ENCODE data around the gene SCFD2.
"Not testable (repeated sequence)": the region's sequence is repeated elsewhere in the genome, so short reads cannot be mapped to it uniquely, and the experiment has no call there.

Gene SCFD2

GRCh38 chr4:53194727-53195126 is 171.1 kb downstream of the SCFD2 start:
- DNase-seq (ENCODE audit: low read depth in 4 of 4, low spot score in 1 of 4): no peak

GRCh38 chr4:53193111-53193510 is 172.8 kb downstream of the SCFD2 start:
- no peak for DNase-seq (ENCODE audit: low read depth in 4 of 4, low spot score in 1 of 4)

DNA sequence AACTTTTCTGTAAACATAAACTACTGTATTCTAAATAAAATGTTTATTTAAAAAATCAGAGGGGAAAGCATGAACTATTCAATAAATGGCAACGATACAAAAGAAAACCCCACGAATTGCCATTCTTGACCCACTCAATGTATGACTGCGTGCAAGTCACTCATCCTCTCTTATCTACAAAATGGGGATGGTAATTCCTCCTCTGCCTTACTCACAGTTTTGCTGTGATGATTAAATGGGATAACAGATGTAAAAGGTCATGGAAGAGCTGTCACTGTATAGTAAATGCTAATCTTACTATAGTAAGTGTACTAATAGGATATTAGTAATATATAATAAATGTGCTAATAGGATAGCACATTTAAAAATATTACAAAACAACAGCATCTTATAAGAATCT is 173.4 kb downstream of the SCFD2 start:
- no peak for DNase-seq (ENCODE audit: low read depth in 4 of 4, low spot score in 1 of 4)

DNA sequence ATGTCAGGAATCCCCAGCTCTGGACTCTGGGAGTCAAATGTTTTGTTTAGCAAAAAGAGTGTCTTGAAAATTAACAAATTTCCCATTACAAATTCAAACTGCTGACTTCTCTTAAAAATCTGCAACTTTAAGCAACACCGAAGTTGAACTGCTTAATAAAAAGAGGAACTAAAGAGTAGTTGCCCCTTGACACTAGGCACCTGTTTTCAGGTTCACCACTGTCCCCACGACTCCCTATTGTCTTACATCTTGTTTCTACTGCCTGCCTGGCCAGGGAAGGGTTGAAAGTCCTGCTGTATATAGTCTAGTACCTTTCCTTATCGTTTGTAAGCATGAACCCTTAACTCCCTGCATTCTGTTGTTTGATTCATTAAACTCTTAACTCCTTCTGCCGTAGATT is 173.9 kb downstream of the SCFD2 start:
- DNase-seq (ENCODE audit: low read depth in 4 of 4, low spot score in 1 of 4): no peak

- no peak for DNase-seq (ENCODE audit: low read depth in 4 of 4, low spot score in 1 of 4)
These were observed 176.8 kb downstream of the SCFD2 start for GRCh38 chr4:53189011-53189410.

- DNase-seq (ENCODE audit: low read depth in 4 of 4, low spot score in 1 of 4): no peak
These were observed 179.0 kb downstream of the SCFD2 start for GRCh38 chr4:53186714-53187358.

DNA sequence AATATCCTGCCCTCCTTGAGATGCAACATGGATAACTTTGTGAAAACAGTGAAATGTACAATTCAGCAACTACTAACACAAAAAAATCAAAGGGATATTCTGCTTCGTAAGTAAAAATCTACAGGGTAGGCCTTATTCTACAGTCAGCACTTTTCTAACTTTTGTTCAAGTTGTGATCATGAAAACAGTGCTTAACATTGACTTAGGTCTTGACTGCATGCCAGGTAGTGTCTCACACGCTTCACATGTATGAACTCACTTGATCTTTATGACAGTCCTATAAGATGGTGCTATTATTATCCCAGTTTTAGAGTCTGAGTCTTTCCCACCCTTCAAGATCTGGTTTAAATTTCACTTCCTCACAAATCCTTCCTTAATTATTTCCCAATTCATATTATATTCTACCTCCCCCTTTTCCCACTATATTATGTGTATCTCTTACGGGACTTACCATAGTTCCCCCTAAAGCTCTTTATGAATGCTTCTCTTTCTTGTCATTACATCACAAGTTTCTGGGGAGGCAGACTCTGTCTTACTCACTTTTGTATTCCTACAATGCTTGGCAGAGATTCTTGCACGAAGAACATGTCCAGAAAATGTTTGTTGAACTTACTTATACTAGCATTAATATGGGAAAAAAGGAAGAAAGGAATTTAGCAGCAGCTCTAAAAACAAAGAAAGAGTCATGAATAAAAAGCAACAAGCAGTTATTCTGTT is 179.8 kb downstream of the SCFD2 start:
- no peak for DNase-seq (ENCODE audit: low read depth in 4 of 4, low spot score in 1 of 4)

DNA sequence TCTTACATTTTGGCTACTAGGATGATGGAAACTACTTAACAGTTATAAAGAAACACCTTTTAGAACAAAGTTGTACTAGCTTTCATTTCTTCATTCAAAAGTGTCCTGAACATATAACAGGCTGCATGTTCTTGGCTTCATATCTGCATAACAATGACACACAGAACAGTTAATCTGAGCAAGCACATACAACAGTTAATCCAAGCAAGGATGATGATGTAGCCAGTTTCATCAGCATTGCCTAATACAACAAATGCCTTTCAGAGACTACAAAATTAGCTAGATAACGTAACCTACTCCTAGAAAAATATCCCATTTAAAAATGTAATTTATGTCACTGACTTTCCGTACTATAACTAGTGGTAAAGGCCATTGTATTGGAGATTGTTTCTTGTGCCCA is 182.1 kb downstream of the SCFD2 start:
- no peak for DNase-seq (ENCODE audit: low read depth in 4 of 4, low spot score in 1 of 4)

- DNase-seq (ENCODE audit: low read depth in 4 of 4, low spot score in 1 of 4): not testable (repeated sequence)
These were observed 188.1 kb downstream of the SCFD2 start for GRCh38 chr4:53177751-53178150.

GRCh38 chr4:53175640-53176039 is 190.2 kb downstream of the SCFD2 start:
- no peak for DNase-seq (ENCODE audit: low read depth in 4 of 4, low spot score in 1 of 4)

GRCh38 chr4:53174823-53175222 is 191.0 kb downstream of the SCFD2 start:
- DNase-seq (ENCODE audit: low read depth in 4 of 4, low spot score in 1 of 4): no peak

GRCh38 chr4:53173576-53173975 is 192.3 kb downstream of the SCFD2 start:
- no peak for DNase-seq (ENCODE audit: low read depth in 4 of 4, low spot score in 1 of 4)

DNA sequence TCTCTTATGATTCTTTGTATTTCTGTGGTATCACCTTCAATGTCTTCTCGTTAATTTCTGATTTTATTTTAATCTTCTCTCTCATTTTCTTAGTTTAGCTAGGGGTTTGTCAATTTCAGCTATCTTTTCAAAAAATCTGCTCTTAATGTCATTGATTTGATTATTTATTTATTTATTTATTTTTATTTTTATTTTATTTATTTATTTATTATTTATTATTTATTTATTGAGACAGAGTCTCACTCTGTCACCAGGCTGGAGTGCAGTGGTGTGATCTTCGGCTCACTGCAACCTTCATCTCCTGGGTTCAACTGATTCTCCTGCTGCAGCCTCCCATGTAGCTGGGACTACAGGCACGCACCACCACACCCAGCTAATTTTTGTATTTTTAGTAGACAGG is 194.1 kb downstream of the SCFD2 start:
- DNase-seq (ENCODE audit: low read depth in 4 of 4, low spot score in 1 of 4): no peak

DNA sequence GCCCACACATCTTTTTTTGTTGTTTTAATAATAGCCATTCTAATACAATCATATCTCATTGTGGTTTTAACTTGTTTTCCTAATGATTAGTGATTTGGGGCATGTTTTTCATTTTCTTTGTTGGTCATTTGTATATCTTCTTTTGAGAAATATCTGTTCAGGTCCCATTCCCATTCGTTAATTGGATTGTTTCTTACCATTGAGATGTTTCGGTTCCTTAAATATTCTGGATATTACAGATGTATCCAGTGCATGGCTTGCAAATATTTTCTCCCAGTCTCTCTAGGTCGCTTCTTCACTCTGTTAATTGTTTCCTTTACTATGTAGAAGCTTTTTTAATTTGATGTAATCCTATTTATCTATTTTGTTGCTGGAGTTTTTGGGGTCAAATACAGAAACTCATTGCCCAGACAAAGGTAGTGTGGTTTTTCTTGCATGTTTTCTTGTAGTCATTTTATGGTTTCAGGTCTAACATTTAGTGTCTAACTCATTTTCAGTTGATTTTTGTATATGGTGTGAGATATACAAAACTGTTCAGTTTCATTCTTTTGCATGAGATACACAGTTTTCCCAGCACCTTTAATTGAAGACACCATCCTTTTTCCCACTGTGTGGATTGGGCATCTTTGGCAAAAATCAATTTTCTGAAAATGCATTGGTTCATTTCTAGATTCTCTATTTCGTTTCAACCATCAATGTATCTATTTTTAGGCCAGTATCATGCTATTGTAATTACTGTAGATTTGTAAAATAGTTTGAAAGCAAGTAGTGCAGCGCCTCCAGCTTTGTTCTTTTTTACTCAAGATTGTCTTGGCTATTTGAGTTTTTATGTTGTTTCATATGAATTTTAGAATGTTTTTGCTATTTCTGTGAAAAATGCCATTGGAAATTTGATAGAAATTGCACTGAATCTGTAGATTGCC is 195.9 kb downstream of the SCFD2 start:
- DNase-seq (ENCODE audit: low read depth in 4 of 4, low spot score in 1 of 4): no peak

GRCh38 chr4:53168228-53168627 is 197.6 kb downstream of the SCFD2 start:
- DNase-seq (ENCODE audit: low read depth in 4 of 4, low spot score in 1 of 4): no peak

DNA sequence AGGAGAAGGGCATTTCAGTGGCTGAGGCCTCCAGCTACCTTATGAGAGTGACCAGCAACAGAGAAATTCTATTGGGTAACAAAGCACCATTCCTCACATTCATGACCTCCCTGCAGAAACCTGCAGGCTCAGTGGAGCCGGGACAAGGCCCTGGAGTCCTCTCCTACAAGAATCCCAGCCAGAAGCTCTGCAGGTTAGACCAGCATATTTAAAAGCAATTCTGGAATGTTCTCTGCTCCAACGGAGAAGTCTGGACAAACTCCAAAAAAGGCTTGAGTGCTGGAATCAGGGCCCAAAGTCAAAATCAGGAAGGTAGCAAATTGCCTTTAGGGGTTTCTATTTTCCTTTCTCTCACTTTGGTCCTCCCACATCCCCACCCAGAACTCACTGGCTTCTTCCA is 202.9 kb downstream of the SCFD2 start:
- no peak for DNase-seq (ENCODE audit: low read depth in 4 of 4, low spot score in 1 of 4)

- DNase-seq (ENCODE audit: low read depth in 4 of 4, low spot score in 1 of 4): no peak
These were observed 204.0 kb downstream of the SCFD2 start for GRCh38 chr4:53161787-53162433.

- DNase-seq (ENCODE audit: low read depth in 4 of 4, low spot score in 1 of 4): no peak
These were observed 204.6 kb downstream of the SCFD2 start for GRCh38 chr4:53161051-53161786.

- no peak for DNase-seq (ENCODE audit: low read depth in 4 of 4, low spot score in 1 of 4)
These were observed 209.0 kb downstream of the SCFD2 start for GRCh38 chr4:53156896-53157295.

DNA sequence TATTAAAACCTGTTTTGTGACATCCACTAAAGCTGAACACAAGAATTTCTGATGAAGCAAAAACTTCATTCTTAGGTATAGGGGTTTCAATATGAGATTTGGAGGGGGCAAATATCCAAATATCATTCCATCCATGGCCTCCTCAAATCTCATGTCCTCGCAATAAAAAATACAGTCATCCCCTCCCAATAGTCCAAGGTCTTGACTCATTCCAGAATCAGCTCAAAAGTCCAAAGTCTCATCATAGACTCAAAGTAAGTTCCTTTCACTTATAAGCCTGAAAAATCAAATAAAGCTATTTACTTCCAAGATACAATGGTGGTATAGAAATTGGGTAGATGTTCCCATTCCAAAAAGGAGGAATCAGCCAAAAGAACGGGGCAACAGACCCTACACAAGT is 213.4 kb downstream of the SCFD2 start:
- DNase-seq (ENCODE audit: low read depth in 4 of 4, low spot score in 1 of 4): no peak

GRCh38 chr4:53151489-53151788 is 214.4 kb downstream of the SCFD2 start:
- no peak for DNase-seq (ENCODE audit: low read depth in 4 of 4, low spot score in 1 of 4)

All from stimulated activated CD4-positive, alpha-beta T cell treated with anti-CD3 and anti-CD28 coated beads, Interleukin-1b, Interleukin-23, amount 100 ng/mL, for 24 hours (primary cell).